HepG2 (cell line): ENCODE measurements around the gene PRCD. TPM values are rescaled to one million over a fixed set of nuclear protein-coding genes. Genes with fewer than 3 reads are reported as not detected.
A peak's percentile ranks its signal among the peaks of the same experiment; 100 is the strongest.

Source experiments
- EP300 ChIP-seq, 3 experiments: sonication (generic) in 1 of 3; formaldehyde crosslinking in 1 of 3; IDR thresholded peaks; 2 replicates each; pipeline versions ENCODE4 v1.5.1 to v1.6.1; 2011 to 2020; ENCODE audit warnings: low read depth in 2 of 3, low read length in 2 of 3, borderline replicate concordance in 1 of 3, improper control_type of control experiment in 1 of 3, mild to moderate bottlenecking in 1 of 3, missing genetic modification reagents in 1 of 3, moderate library complexity in 1 of 3
- FOXC1 ChIP-seq: sonication (generic); formaldehyde crosslinking; IDR thresholded peaks from 2 replicates; pipeline ENCODE4 v1.8.0; 2022; ENCODE audit warnings: mild to moderate bottlenecking, missing genetic modification reagents, borderline replicate concordance
- KMT2B ChIP-seq: IDR thresholded peaks from 2 replicates; pipeline ENCODE4 v1.6.1; 2016; ENCODE audit warnings: missing genetic modification reagents, missing compliant biosample characterization
- MBNL3 ChIP-seq: fragments of 250-450 bp; sonication (Bioruptor Pico); conservative IDR thresholded peaks from 2 replicates; pipeline ENCODE4 v1.8.0; 2022; ENCODE audit warnings: mild to moderate bottlenecking, inconsistent platforms
- NFATC3 ChIP-seq: sonication (generic); formaldehyde crosslinking; IDR thresholded peaks from 2 replicates; pipeline ENCODE4 v1.5.1; 2020; ENCODE audit warnings: mild to moderate bottlenecking, missing genetic modification reagents
- RBFOX2 ChIP-seq: fragments of 200-400 bp; formaldehyde crosslinking; IDR thresholded peaks from 2 replicates; pipeline ENCODE4 v1.6.1; 2017; ENCODE audit warnings: low read depth, mild to moderate bottlenecking, low read length
- SIN3A ChIP-seq: IDR thresholded peaks from 2 replicates; pipeline ENCODE4 v1.6.1; 2011; ENCODE audit warnings: low read depth, mild to moderate bottlenecking, control low read depth, low read length, borderline replicate concordance
- SIN3B ChIP-seq: fragments of 150-350 bp; IDR thresholded peaks from 2 replicates; pipeline ENCODE4 v1.6.1; 2014; ENCODE audit warnings: low read length
- SPEN ChIP-seq: sonication (generic); formaldehyde crosslinking; IDR thresholded peaks from 2 replicates; pipeline ENCODE4 v1.5.1; 2020; ENCODE audit warnings: low read depth, mild to moderate bottlenecking, missing genetic modification reagents
- SUZ12 ChIP-seq: fragments of 150-350 bp; IDR thresholded peaks from 2 replicates; pipeline ENCODE4 v1.6.1; 2014; ENCODE audit warnings: low read depth, low read length
- TBX2 ChIP-seq: sonication (generic); formaldehyde crosslinking; IDR thresholded peaks from 2 replicates; pipeline ENCODE4 v1.5.0; 2020; ENCODE audit warnings: missing genetic modification reagents, mild to moderate bottlenecking, borderline replicate concordance
- ZMYM2 ChIP-seq: sonication (generic); formaldehyde crosslinking; IDR thresholded peaks from 2 replicates; pipeline ENCODE4 v1.8.0; 2022; ENCODE audit warnings: mild to moderate bottlenecking, missing genetic modification reagents
- ZNF431 ChIP-seq: sonication (generic); formaldehyde crosslinking; IDR thresholded peaks from 2 replicates; pipeline ENCODE4 v1.9.0; 2022; ENCODE audit warnings: missing genetic modification reagents, low read depth, mild to moderate bottlenecking, borderline replicate concordance
- ZNF510 ChIP-seq: sonication (generic); formaldehyde crosslinking; IDR thresholded peaks from 2 replicates; pipeline ENCODE4 v1.4.0; 2020; ENCODE audit warnings: low read depth, mild to moderate bottlenecking, missing genetic modification reagents
- ZNF660 ChIP-seq: sonication (generic); formaldehyde crosslinking; IDR thresholded peaks from 2 replicates; pipeline ENCODE4 v1.5.1; 2020; ENCODE audit warnings: mild to moderate bottlenecking, low read depth, missing genetic modification reagents, borderline replicate concordance
- ZSCAN12 ChIP-seq: sonication (generic); formaldehyde crosslinking; IDR thresholded peaks from 2 replicates; pipeline ENCODE4 v1.9.0; 2021; ENCODE audit warnings: mild to moderate bottlenecking, missing genetic modification reagents
- polyA plus RNA-seq, 8 experiments: library from polyadenylated mRNA; depleted of rRNA in 3 of 8; stranded (reverse) in 7 of 8; unstranded in 1 of 8; fragments of >200 nt; fragmentation: Illumina TruSeq in 4 of 8; extraction: Trizol in 4 of 8; gene quantifications; 2 replicates each; pipeline versions ENCODE4 v1.2.1 to v1.2.3, GENCODE V29; 2011 to 2016; ENCODE audit warnings: low read depth in 4 of 8, missing spikeins in 1 of 8, mixed read lengths in 1 of 8; ENCODE audit not compliant: insufficient read depth in 1 of 8
- total RNA-seq, 5 experiments: library from RNA; depleted of rRNA; stranded (reverse); fragments of >200 nt; fragmentation: Illumina TruSeq; extraction: Trizol; gene quantifications; 2 replicates each; pipeline ENCODE4 v1.2.3, GENCODE V29; 2016; ENCODE audit warnings: low read depth in 1 of 5
- TF ChIP-seq, protein P1 (sequence below): sonication (generic); formaldehyde crosslinking; IDR thresholded peaks from 2 replicates; pipeline ENCODE4 v1.4.0; 2020; ENCODE audit warnings: mild to moderate bottlenecking, low read depth, missing genetic modification reagents
- TF ChIP-seq, protein P2 (sequence below): sonication (generic); formaldehyde crosslinking; IDR thresholded peaks from 2 replicates; pipeline ENCODE4 v1.4.0; 2020; ENCODE audit warnings: missing genetic modification reagents, low read depth, mild to moderate bottlenecking, borderline replicate concordance
- TF ChIP-seq, protein P3 (sequence below): sonication (generic); formaldehyde crosslinking; conservative IDR thresholded peaks from 2 replicates; pipeline ENCODE4 v1.8.0; 2022; ENCODE audit warnings: missing genetic modification reagents
- TF ChIP-seq, protein P4 (sequence below): sonication (generic); formaldehyde crosslinking; IDR thresholded peaks from 2 replicates; pipeline ENCODE4 v1.4.0; 2020; ENCODE audit warnings: mild to moderate bottlenecking, low read depth, missing genetic modification reagents
- TF ChIP-seq, protein P5 (sequence below): sonication (generic); formaldehyde crosslinking; IDR thresholded peaks from 2 replicates; pipeline ENCODE4 v1.9.0; 2021; ENCODE audit warnings: missing genetic modification reagents, mild to moderate bottlenecking, borderline replicate concordance

The PRCD gene
- total and polyA plus RNA-seq, 2 of the 13 experiments (the other 11 are each of a cell fraction or from before 2014, with no cell fraction given), result 0.51 TPM; not detected in 1

DNA sequence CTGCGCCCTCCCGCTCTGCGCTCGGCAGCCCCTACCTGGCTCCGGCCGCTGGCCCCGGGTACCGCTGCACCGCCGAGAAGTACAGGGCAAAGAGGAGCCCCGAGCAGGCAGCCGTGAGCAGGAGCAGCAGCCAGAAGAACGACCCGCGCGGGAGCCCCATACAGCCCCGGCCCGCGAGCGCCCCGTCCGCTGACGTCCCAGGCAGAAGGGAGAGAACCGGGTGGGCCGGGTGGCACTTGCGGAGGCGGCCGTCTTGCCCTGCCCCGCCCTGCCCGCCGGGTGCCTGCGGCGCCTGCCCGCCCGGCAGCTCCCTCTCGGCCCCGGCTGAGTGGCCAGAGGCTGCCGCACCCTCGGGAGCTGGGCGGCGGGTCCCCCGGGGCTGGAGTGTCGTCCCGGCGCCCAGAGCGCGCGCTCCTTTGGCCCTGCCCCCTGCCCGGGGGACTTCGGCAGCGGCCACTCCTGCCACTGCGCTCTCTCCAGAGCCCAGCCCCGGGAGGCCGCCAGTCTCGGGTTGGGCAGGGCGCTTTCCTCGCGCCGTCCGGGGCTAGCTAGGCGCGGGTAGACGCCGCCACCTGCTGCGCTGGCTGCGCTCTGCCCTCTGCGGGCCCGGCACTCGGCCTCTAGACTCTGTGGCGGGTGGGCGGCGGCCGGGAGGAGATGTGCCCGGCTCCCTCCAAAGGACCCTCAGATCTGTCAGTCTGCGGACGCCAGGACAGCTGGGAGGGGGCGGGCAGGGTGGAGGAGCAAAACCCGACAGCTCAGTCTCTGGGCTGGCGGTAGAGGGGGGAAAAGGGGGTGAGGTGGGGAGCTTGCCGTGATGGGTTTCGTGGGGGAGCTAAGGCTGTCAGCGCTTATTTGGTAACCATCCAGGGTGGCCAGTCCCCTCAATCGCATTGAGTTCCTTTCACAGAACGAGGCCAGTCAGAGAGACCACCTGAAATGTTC lies 46.1 kb downstream of the PRCD start, which contains the start of gene ST6GALNAC2 (continued):
- TF ChIP-seq EP300 (IDR thresholded peaks at IDR 0.05; ENCODE audit: low read depth in 2 of 2, low read length in 2 of 2) (no peak), EP300 (CRISPR knock-in tag; IDR thresholded peaks at IDR 0.05; ENCODE audit: borderline replicate concordance) (no peak), TBX2 (CRISPR knock-in tag) (peak; percentile 55; the same call in 1 of the 2 replicates), ZNF431 (CRISPR knock-in tag) (no peak), SIN3A (no peak), SPEN (CRISPR knock-in tag) (no peak), NFATC3 (CRISPR knock-in tag) (no peak), ZSCAN12 (no peak), SIN3B (no peak), FOXC1 (CRISPR knock-in tag) (0 out of 2 replicates have a peak, but pooled peaks have one; percentile 39), ZNF660 (CRISPR knock-in tag) (no peak), KMT2B (CRISPR knock-in tag) (no peak), RBFOX2 (0 out of 2 replicates have a peak, but pooled peaks have one; percentile 15), ZNF510 (CRISPR knock-in tag) (0 out of 2 replicates have a peak, but pooled peaks have one; percentile 16), MBNL3 (CRISPR knock-in tag) (no peak), SUZ12 (no peak), ZMYM2 (no peak)
- TF ChIP-seq, protein P1, sequence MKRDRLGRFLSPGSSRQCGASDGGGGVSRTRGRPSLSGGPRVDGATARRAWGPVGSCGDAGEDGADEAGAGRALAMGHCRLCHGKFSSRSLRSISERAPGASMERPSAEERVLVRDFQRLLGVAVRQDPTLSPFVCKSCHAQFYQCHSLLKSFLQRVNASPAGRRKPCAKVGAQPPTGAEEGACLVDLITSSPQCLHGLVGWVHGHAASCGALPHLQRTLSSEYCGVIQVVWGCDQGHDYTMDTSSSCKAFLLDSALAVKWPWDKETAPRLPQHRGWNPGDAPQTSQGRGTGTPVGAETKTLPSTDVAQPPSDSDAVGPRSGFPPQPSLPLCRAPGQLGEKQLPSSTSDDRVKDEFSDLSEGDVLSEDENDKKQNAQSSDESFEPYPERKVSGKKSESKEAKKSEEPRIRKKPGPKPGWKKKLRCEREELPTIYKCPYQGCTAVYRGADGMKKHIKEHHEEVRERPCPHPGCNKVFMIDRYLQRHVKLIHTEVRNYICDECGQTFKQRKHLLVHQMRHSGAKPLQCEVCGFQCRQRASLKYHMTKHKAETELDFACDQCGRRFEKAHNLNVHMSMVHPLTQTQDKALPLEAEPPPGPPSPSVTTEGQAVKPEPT (CRISPR knock-in tag), result peak; percentile 35; the same call in 1 of the 2 replicates
- TF ChIP-seq, protein P2, sequence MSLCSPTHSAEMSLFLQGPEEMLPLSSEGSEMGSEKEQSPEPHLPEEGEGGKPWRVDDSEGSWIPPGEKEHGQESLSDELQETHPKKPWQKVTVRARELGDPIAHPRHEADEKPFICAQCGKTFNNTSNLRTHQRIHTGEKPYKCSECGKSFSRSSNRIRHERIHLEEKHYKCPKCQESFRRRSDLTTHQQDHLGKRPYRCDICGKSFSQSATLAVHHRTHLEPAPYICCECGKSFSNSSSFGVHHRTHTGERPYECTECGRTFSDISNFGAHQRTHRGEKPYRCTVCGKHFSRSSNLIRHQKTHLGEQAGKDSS (CRISPR knock-in tag), result peak; percentile 63; the same call in 1 of the 2 replicates
- TF ChIP-seq, protein P3, sequence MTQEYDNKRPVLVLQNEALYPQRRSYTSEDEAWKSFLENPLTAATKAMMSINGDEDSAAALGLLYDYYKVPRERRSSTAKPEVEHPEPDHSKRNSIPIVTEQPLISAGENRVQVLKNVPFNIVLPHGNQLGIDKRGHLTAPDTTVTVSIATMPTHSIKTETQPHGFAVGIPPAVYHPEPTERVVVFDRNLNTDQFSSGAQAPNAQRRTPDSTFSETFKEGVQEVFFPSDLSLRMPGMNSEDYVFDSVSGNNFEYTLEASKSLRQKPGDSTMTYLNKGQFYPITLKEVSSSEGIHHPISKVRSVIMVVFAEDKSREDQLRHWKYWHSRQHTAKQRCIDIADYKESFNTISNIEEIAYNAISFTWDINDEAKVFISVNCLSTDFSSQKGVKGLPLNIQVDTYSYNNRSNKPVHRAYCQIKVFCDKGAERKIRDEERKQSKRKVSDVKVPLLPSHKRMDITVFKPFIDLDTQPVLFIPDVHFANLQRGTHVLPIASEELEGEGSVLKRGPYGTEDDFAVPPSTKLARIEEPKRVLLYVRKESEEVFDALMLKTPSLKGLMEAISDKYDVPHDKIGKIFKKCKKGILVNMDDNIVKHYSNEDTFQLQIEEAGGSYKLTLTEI (CRISPR knock-in tag), result no peak
- TF ChIP-seq, protein P4, sequence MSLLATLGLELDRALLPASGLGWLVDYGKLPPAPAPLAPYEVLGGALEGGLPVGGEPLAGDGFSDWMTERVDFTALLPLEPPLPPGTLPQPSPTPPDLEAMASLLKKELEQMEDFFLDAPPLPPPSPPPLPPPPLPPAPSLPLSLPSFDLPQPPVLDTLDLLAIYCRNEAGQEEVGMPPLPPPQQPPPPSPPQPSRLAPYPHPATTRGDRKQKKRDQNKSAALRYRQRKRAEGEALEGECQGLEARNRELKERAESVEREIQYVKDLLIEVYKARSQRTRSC (CRISPR knock-in tag), result no peak
- TF ChIP-seq, protein P5, sequence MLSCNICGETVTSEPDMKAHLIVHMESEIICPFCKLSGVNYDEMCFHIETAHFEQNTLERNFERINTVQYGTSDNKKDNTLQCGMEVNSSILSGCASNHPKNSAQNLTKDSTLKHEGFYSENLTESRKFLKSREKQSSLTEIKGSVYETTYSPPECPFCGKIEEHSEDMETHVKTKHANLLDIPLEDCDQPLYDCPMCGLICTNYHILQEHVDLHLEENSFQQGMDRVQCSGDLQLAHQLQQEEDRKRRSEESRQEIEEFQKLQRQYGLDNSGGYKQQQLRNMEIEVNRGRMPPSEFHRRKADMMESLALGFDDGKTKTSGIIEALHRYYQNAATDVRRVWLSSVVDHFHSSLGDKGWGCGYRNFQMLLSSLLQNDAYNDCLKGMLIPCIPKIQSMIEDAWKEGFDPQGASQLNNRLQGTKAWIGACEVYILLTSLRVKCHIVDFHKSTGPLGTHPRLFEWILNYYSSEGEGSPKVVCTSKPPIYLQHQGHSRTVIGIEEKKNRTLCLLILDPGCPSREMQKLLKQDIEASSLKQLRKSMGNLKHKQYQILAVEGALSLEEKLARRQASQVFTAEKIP (CRISPR knock-in tag), result no peak
